NCI-H1092 treated with DMSO at 0.1 percent for 48 hours (cell line): ENCODE measurements around the gene NOC2L.
"Not testable (repeated sequence)": the region's sequence is repeated elsewhere in the genome, so short reads cannot be mapped to it uniquely, and the experiment has no call there.

Experiments
- DNase-seq: peaks from one replicate; lab custom pipeline; 2025; lab: John Stamatoyannopoulos, UW

Gene NOC2L

DNA sequence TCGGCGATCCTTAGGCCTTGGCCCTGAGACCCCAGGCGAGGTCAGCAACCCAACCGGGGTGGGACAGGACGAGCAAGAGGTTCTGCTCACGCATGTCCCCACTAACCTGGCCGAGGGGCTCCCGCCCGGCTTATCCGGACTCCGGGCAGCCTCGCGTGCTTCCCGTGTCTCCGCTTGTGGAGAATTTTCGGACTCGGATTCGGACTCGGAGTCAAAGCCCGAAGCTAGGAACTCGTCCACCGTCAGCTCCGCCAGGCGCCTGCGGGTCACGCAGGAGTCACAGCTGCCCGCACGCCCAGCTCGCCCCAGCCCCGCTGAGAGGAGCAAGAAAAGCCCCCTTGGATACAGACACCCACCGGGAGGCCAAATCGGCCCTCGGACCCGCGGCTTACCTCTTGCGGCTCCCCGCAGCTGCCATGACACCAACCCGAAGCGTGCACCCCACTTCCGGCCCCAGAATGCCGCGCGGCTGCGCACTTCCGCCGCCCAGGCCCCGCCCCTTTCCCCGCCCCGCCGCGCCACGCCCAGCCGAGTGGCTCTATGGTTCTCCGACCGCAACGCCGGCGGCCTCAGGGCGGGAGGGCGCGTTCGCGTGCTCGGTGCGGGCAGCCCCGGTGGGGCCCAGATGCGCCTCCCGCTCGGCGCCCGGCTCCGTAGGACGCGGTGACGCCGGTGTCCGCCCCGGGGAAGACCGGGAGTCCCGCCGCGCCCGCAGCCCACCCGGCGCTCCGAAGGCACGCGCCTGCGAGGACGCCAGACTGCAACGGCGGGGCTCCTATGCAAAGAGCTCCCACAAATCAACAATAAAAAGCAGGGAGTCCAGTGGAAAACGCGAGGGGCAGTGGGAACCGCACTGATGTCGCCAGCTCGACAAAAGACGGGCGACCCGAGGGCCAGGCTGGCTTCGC lies at the start of gene NOC2L:
Gene NOC2L, minus strand, starts transcription at position 434 of the 908 bp plus-strand sequence. Its CDS starts 16 bp downstream, at position 418.
- peak; percentile 63 for DNase-seq

GRCh38 chr1:1006305-1007159 lies 47.5 kb upstream of the NOC2L start:
- DNase-seq = no peak

- DNase-seq = no peak
Measured at GRCh38 chr1:1005774-1006304, 46.8 kb upstream of the NOC2L start.

DNA sequence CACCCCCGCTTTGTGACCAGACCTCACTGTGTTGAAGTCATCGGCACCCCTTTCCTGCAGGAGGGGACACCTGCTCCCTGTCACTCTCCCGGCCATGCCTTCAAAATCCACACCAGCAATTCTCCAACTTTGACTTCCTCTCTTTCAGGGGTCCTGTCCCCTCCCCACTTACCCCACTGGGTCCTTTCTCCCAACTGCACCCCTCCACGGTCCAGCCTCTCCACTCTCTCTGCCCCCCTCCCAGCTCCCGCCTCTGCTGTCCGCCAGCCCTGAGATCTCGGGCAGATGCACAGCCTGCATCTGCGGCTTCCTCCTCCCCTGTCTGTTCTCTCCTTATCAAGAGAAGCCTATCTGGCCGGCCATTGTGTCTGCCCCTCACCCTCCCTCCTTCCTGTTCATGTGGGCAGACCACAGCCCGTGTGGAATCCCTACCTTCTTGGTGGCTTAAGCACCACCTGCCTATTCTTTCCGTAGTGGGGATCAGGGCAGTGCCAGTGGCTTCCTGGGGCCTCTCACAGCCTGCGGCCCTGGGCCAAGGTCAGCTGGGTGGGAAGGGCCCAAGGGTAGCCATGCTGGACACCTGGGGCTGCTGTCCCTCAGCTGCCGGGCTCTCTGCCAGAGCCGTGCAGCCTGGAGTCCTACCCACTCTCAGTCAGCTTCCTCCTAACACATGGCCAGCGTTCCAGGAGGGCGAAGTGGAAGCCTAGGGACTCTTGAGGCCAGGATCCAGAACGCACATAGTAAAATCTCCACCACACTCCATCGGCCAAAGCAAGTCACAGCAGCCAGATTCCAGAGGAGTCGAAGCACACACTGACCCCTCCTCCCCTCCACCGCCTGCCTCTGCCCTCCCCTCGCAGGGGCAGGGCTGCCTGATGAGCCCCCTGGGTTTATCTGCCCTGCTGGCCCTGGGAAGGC lies 46.0 kb upstream of the NOC2L start:
- DNase-seq = no peak

DNA sequence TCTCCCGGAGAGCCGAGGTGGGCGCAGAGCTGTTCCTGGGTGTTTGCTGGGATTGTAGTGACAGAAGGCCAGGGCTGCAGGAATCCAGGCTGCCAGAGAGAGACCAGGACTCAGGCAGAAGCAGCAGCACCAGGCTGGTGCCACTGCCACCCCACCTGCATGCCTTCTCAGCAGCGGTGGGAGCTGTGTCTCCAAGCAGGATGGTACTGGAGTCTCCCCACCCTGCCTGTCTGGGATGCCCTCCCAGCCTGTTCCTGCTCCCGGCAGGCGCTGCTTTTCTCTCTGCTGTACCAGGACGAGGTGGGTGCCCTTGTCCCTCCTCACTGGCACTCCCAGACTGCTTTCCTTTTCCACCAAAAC lies 45.3 kb upstream of the NOC2L start:
- DNase-seq = no peak

GRCh38 chr1:1003618-1004419 lies 44.8 kb upstream of the NOC2L start:
- no peak for DNase-seq

DNA sequence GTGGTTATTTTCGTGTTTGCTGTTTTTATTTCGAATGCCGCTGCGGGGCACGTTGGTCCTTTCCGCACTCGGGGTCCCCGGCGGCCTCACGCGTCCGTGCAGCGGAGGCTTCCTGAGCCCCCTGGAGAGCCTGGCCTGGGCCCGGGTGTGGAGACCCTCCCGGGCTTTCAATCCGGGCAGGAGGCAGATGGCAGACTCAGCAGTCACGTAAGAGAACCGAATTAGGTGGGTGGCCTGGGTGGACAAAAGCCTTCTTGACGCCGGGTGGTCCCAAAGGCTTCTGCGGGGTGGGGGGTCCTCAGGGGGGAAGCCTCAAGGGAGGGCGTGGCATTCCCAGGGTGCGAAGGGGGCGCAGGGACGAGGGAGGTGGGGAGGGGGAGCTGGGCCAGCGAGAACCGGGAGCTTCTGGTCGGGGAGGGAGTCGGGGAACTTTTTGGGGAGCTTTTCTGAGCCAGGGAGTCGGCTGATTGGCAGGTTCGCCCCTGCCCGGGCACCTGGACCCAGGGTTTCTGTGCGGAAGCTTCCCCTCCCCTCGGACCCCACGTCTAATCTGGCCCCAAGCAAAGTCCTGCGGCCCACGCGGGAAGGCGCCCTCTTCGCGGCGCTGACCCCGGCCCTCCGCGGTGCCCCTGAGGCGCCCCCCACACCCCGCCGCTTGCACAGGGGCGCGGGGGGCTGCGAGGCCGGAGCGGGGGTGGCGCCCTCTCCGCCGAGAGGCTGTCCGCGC lies 42.2 kb upstream of the NOC2L start:
- DNase-seq = no peak

GRCh38 chr1:1000357-1001056 lies 41.5 kb upstream of the NOC2L start:
- DNase-seq = no peak

DNA sequence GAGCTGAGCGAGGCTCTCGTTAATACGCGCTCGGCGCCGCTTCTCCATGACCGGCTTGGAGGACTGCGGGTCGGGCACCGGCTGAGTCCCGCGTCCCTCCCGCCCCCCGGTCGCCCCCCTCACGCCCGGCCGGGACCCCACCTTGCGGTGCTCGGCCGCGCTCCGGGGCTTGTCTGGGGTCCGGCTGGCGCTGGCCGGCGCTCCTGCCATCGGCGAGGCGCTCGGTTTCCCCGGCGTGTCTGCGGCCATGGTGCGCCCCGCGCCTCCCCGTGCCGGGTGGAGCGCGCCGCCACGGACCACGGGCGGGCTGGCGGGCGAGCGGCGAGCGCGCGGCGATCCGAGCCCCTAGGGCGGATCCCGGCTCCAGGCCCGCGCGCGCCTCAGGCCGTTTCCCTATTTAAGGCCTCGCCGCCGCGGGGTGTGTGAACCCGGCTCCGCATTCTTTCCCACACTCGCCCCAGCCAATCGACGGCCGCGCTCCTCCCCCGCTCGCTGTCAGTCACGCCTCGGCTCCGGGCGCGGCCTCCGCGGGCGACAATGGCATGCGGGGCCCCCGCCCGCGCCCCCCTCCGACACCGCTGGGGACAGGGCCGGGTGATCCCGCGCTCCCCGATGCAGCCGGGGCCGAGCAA lies 40.8 kb upstream of the NOC2L start, which contains the start of gene HES4:
Gene HES4, minus strand, starts transcription at position 373 of the 632 bp plus-strand sequence. Its CDS starts 124 bp downstream, at position 249.
- no peak for DNase-seq

- DNase-seq = no peak
Measured at GRCh38 chr1:998995-999724, 40.1 kb upstream of the NOC2L start.

GRCh38 chr1:998745-998994 lies 39.6 kb upstream of the NOC2L start:
- DNase-seq = no peak

DNA sequence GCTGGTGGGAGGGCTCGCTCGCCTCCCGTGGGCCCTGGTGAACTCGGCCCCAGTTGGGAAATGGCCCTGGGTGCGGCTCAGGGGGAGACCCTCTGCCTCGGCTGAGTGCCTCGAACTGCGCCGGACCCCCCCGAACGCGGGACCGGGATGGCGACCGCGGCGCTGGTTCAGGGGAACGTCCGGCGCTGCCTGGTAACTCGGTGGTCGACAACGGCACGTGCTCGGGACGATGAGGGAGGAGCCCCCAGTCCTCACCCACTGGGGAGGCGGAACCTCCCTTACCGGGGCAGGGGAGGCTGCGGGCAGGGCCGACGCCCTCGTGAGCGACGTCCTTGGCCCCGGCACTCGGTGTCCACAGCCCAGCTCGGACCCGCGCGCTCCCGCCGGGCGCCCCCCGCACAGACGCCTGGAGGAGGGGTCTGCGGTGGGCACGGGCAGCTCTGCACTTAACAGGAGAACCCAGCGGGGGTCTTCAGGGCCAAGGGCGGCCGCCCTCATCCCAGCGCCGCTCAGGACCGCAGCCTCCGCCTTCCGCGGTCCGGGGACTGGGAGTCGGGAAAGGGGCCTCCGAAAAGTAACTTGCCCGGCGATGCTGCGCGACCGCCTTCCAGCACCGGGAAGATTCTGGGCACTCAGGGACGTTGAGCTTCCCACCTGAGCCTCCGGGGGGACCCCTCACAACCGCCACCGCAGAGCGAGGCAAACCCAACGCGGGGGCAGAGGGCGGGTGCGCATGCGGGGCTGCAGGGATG lies 39.1 kb upstream of the NOC2L start:
- no peak for DNase-seq

DNA sequence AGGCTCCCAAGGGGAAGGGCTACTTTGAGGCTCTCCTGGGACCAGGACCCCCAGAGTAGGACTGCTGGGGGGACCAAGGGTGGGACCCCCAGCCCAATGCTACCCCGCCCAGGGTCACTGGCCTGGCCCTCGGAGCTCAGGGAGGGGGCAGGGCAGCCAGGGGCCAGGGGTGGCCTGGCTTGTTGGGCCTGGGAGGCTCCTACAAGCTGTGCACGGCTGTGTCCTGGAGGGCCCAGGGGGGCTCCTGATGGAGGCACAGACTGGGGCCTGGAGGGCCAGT lies 38.6 kb upstream of the NOC2L start:
- DNase-seq = no peak

DNA sequence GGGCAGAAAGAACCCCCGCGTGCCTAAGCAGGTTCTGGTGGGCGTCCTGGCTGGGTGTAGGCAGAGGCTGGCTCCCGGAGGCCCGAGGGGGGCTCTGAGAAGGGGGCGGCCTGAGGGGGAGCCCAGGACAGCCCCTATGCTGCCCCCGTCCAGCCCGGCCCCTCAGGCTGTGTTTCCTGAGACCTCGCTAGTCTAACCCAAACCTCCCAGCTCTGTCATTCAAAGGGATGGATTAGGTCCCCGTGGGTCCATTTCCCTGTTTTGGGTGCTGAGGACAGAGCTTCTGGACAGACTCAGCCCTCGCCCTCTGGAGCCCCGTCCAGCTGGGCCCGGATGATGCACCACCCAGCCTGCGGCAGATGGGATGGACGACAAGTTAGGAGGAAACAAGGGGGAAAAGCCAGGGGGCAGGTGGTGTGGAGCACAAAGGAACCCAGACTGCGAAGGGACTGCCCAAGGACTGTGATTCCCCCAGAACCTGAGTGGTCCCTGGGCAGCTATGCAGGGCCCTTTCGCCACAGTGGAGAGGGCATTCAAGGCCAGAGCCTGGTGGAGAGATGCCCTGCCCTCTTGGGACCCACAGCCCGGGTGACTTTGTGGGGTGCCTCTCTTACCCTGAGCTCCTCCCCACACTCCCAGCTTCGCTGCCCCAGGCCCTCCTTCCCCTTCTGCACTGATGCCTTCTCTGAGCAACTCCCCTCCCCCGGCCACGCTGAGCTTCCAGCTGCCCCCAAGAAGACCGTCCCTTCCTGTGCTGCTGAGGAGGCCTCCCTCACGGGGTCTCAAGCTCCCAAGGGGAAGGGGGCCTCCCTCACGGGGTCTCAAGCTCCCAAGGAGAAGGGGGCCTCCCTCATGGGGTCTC lies 38.0 kb upstream of the NOC2L start:
- DNase-seq = no peak

GRCh38 chr1:995665-996633 lies 36.9 kb upstream of the NOC2L start:
- no peak for DNase-seq

DNA sequence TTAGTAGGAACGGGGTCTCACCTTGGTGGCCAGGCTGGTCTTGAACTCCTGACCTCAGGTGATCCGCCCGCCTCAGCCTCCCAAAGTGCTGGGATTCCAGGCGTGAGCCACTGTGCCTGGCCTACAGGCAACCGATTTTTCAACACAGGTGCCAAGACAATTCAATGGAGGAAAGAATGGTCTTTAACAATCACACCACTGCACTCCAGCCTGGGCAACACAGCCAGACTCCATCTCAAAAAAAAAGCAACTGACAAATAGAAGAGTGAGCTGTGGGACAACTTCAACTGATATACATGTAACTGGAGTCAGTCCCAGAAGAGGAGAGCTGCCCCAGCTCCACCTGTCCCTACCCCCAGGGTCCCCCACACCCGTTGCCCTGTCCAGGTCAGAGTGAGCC lies 35.5 kb upstream of the NOC2L start:
- DNase-seq = not testable (repeated sequence)
